ENCODE results near the gene SPA17.

- TF ChIP-seq CTCF (IDR thresholded peaks at IDR 0.05) (no peak), POLR2A (IDR thresholded peaks at IDR 0.05) (no peak)
Measured at GRCh38 chr11:124638500-124638899, 35.2 kb upstream of the SPA17 start.
